LNCaP clone FGC (cell line): ENCODE measurements around the gene NUAK1.

Experiments used
- DNase-seq: peaks from one replicate; pipeline ENCODE4 v3.0.0-alpha.2; 2011; ENCODE audit warnings: low read depth
- H3K4me3 ChIP-seq: 2 replicates; pipeline ENCODE4 v1.5.1; 2011; ENCODE audit warnings: mild to moderate bottlenecking, low read depth, low read length, control low read depth
- CTCF ChIP-seq: IDR thresholded peaks from 2 replicates; pipeline ENCODE4 v1.5.1; 2012; ENCODE audit warnings: mild to moderate bottlenecking; ENCODE audit not compliant: control insufficient read depth, insufficient read depth; ENCODE audit errors: extremely low read depth

Gene NUAK1

GRCh38 chr12:106090591-106091445, 47.9 kb downstream of the NUAK1 start:
- TF ChIP-seq CTCF: no peak
- no peak for DNase-seq
- no peak overlapping the region for H3K4me3 ChIP-seq

- TF ChIP-seq CTCF: no peak
- no peak overlapping the region for H3K4me3 ChIP-seq
- no peak for DNase-seq
Measured at GRCh38 chr12:106089935-106090334, 48.8 kb downstream of the NUAK1 start.

GRCh38 chr12:106088811-106089485, 49.8 kb downstream of the NUAK1 start:
- no peak for TF ChIP-seq CTCF
- no peak overlapping the region for H3K4me3 ChIP-seq
- no peak for DNase-seq

GRCh38 chr12:106088246-106088808, 50.4 kb downstream of the NUAK1 start:
- no peak for TF ChIP-seq CTCF
- no peak overlapping the region for H3K4me3 ChIP-seq
- no peak for DNase-seq

- no peak for TF ChIP-seq CTCF
- no peak overlapping the region for H3K4me3 ChIP-seq
- DNase-seq: no peak
Measured at GRCh38 chr12:106086696-106087095, 52.1 kb downstream of the NUAK1 start.

- H3K4me3 ChIP-seq: no peak overlapping the region
- TF ChIP-seq CTCF: no peak
- no peak for DNase-seq
Measured at GRCh38 chr12:106085213-106085612, 53.5 kb downstream of the NUAK1 start.
